PC-3 (cell line): ENCODE results near the gene GFOD1.

Experiments
- CTCF ChIP-seq: fragments of 300-600 bp; sonication (generic); conservative IDR thresholded peaks from 2 replicates; pipeline ENCODE4 v1.5.1; 2017; ENCODE audit warnings: antibody characterized with exemption, low read depth, mild to moderate bottlenecking, low read length
- EZH2 ChIP-seq: fragments of 300-600 bp; sonication (generic); IDR thresholded peaks from one replicate; pipeline ENCODE4 v1.6.1; 2017; ENCODE audit warnings: antibody characterized with exemption, mild to moderate bottlenecking, low read length; ENCODE audit not compliant: unreplicated experiment
- EZH2phosphoT487 ChIP-seq: fragments of 300-600 bp; sonication (generic); IDR thresholded peaks from 2 replicates; pipeline ENCODE4 v1.6.1; 2018; ENCODE audit warnings: mild to moderate bottlenecking, antibody characterized with exemption, low read length, borderline replicate concordance

- TF ChIP-seq CTCF (no peak), EZH2phosphoT487 (no peak), EZH2 (no peak)
Observed at GRCh38 chr6:13441778-13442177, 45.6 kb downstream of the GFOD1 start.
